Stimulated activated CD8-positive, alpha-beta memory T cell treated with anti-CD3 and anti-CD28 coated beads, Interleukin-4, amount 100 ng/mL, for 4 hours (primary cell): ENCODE results near the gene THAP7.
A peak's percentile ranks its signal among the peaks of the same experiment; 100 is the strongest.

Experiments
- DNase-seq, 2 donors: peaks; one replicate each; pipeline ENCODE4 v3.0.0-alpha.2; 2020; ENCODE audit warnings: low read depth in 2 of 2, low spot score in 1 of 2

The THAP7 gene

DNA sequence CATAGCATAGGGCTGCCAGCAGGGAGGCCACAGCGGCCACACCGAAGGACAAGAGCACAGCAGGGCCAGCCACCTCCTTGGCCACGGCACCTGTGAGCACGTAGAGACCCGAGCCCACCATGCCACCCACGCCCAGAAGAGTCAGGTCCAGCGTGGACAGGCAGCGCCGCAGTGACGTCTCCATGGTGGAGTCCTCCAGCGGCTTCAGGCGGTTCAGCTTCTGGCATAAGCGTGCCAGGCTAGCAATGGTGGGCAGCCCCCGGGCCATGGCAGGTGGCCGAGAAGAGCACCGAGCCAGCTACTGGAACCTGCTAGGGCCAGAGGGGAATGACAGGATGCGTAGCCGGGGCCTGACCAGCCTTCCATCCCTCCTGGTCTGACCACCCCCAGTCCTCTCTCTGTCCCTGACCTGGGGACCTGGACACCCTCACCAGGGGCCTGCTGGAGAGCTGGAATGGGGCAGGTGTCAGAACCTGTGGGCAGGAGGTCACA, 29.7 kb upstream of the THAP7 start:
- no peak for DNase-seq

- no peak for DNase-seq
Measured at GRCh38 chr22:21030621-21031544, 29.0 kb upstream of the THAP7 start.

DNA sequence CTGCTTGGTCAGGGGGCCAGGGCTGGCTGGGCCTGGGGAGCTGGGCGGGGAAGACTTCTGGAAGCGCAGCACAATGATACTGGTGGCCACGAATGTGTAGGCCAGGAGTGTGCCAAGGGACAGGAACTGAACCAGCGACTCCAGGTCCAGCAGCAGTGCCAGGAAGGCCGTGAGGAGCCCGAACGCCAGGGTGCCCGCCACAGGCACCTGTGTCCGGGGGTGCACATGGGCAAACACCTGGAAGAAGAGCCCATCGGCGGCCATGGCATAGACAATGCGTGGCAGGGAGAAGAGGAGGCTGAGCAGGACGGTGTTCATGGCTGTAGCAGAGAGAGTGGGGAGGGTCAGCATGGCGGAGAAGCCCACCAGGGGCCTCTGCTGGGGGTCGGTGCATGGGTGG, 28.1 kb upstream of the THAP7 start:
- no peak for DNase-seq

DNA sequence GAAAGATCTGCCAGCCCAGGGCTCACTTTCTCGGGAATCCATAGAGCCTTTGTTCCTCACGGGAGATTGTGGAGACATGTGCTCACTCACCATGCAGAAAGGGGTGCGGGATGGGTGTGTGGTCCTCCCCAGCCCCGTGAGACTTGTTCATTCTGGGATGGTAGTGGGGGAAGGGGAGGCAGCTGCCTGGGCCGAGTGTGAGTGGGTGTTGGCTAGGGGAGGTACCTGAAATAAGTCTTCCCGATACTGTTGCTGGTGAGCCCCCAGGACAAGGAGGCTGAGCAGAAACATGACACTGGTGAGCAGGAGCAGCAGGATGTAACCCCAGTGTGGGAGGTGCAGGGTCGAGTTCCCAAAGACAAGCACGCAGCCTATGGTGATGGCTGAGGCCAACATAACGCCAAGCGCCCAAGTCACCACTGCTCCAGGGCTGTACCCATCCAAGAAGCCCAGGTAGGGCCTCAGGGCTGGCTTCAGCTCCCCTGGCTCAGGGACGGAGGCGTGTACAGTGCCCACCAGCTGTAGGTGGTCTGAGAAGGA, 27.6 kb upstream of the THAP7 start:
- no peak for DNase-seq

- DNase-seq: no peak
Measured at GRCh38 chr22:21028277-21029251, 26.6 kb upstream of the THAP7 start.

GRCh38 chr22:21026783-21027692, 25.1 kb upstream of the THAP7 start:
- no peak for DNase-seq

GRCh38 chr22:21025763-21026755, 24.1 kb upstream of the THAP7 start:
- no peak for DNase-seq

DNA sequence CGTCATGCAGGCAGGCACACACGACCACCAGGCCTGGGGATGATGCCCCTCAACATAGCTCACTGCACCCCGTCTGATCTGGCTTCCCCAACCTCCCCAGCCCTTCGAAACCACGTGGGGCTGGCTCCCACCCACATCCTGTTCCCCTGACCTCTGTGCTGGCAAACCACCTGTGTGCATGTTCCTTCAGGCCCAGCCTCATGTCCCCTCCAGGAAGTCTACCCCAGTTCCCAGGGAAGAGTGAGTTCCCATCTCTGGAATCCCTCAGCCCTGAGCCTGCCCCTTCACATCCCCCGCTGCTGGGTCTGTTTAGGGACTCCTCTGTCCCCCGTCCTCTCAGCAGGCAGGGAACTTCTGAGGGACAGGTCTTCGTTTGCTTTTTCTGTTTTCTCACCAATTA, 23.3 kb upstream of the THAP7 start:
- DNase-seq: peak in 1 of 2 donors; percentile 16

GRCh38 chr22:21022955-21023614, 21.2 kb upstream of the THAP7 start:
- no peak for DNase-seq

- DNase-seq: no peak
Measured at GRCh38 chr22:21022507-21022906, 20.6 kb upstream of the THAP7 start.

- DNase-seq: no peak
Measured at GRCh38 chr22:21020802-21021429, 19.0 kb upstream of the THAP7 start.

DNA sequence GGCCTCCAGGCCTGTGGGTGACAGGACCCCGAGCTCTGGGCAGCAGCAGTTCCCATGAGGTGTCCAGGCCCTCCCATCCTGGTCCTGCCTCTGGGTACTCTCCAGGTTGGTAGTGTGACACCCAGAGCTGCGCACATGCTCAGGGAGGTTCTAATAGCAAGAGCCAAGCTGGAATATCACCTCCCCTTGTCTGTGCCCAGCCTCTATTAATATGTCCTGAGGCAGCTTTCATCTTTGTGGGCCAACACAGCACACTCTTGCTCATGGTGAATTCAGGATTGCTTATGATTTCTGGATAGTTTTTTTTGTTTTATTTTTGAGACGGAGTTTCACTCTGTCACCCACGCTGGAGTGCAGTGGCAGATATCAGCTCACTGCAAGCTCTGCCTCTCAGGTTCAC, 16.4 kb upstream of the THAP7 start:
- no peak for DNase-seq

DNA sequence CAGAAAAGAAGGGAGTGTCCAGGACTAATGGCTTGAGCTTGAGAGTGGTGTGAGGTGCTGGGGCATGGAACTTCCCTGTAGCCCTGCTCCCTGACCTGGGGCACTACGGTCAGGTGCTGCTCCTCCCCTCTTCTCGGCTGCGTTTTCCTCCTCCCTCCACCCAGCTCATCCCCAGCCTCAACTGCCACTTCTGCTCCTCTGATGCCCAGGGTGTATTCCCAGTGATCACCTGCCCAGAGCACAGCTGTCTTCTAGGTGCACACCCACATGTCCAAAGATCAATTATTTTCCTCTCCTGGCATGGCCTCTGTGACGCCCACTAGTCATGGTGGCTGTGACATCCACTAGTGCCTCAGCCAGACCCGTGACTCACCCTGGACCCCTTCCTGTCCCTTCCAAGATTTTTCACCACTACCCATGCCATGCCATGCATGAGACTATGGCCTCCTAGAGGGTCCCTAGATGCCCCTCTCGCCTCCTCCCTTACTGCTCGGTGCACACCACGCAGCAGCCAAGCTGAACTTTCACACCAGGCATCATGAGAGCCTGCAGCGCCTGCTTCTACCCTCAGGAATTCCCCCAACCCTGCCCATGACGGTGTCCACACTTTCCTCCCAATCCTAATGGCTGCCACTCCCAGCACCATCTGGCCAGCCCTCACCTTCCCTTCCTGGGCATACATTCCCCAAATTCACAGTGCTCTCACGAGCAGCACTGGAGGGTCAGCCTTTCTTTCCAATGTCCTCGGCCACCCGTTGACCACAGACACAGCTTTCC, 14.9 kb upstream of the THAP7 start:
- DNase-seq: no peak

DNA sequence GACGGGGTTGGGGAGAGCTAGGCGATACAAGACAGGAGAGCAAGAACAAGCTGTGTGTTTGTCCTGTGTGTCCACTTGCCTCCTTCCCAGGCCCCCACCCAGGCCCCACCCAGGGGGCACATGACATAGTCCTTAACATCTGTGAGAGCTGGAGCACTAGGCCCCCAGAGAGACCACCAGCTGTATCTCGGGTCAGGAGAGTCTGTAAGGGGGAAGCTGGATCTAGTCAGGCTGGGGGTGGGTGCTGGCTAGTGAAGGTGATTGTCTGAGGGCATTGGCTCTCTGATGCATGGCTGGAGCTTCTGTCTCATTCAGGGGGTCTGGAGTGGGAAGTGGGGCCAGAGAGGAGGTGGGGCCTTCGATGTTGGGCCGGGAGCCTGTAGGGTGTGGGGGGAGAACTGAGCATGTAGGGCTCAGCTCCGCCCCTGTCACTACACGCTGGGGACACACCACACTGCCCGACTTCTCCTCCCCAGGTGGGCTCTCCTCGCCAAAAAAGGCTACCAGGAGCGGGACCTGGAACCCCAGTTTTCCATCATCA, 13.6 kb upstream of the THAP7 start:
- no peak for DNase-seq

- DNase-seq: no peak
Measured at GRCh38 chr22:21014726-21015465, 13.0 kb upstream of the THAP7 start, which contains the start of gene P2RX6. P2RX6 (plus strand) TSS chr22:21015165; CDS start chr22:21015175, 10 bp downstream.

DNA sequence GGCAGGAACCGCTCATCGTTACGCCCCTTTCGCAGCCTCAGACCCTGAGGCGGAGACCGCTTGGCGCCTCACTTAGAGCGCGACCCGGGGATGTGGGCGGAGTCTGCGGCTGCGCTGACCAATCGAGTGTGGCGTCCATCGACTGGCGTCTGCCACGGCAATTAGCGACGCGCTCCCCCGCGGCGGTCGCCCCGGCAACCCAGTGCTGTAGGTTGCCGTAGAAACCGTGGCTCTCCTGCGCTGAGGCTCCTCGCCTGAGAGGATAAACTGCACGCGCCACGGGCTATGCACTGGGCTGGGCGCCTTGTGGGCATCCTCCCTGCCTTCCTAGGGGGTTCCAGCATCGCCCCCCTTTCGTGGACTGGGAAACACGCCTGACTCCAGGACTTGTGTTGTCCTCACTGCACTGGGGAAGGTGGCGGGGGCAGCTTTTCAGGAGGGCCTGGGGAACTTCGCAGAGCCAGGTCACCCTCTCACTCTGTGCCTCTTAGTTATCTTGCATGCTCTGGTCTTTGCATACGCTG, 12.3 kb upstream of the THAP7 start:
- peak; percentile 22 to 76 for DNase-seq
